Stimulated activated CD8-positive, alpha-beta memory T cell treated with anti-CD3 and anti-CD28 coated beads, Interleukin-7, amount 100 ng/mL, for 4 hours (primary cell): ENCODE data around the gene TP73.

Experiments
- DNase-seq, 2 donors: peaks; one replicate each; pipeline ENCODE4 v3.0.0-alpha.2; 2020; ENCODE audit warnings: low read depth in 2 of 2

TP73 gene

DNA sequence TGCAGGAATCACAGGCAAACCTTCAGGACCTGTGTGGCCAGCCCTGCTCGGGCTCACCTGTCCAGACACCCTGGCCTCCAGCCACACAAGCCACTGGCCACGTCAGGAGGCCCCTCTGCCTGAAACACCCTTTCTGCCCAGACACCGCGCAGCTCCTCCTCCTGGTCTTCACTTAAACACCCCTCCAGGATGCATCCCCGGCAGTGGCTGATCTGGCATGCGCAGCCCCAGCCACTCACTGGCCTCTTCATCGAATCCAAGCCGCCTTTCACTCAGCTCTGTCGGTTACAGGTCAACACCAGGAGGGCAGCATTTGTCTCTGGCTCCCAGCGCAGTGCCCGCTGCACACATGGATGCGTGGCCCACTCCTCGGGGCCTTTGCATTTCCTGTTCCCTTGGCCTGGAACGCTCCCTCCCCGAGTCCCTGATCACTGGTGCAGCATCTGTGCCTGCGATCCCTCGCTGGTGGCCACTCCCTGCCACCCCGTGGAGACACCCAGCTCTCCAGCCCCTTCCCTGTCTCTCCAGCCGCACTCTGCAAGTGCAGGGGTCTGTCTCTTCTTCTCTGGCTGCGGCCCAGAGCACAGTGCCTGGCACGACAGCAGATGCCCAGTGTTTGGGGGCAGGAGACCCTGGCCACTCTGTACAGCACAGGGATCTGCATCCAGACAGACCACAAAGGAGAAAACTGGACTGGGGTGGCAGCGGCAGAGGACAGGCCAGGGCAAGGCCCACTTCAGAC lies 18.1 kb upstream of the TP73 start:
- no peak for DNase-seq

DNA sequence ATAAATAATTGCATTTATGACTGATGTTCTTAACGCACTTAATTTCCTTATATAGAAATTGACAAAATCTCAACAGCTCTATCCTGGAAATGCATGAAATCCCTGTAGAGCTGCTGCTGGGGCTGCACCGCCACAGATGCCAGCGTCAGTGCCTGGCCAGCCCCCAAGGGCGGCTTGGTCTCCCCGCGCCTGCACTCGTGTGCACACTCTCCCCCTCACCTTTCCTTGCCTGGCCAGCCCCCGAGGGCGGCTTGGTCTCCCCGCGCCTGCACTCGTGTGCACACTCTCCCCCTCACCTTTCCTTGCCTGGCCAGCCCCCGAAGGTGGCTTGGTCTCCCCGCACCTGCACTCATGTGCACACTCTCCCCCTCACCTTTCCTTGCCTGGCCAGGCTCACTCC lies 16.2 kb upstream of the TP73 start:
- no peak for DNase-seq

DNA sequence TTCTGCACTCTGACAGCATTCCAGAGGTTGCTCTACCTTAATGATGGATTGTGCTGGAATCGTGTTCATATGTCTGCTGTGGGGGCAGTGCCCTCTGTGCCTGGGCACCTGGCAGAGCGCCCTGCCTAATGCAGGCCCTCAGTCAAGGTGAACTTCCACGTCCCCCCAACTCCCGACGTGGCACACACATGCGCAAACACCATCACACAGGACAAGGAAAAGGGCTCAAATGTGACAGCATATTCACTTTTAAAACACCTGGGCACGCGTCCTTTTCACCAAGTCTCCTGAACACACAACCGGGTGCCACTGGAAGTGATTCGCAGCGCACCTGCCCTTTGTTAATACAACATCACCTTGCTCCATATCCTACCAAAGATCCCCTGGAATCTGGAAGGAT lies 15.8 kb upstream of the TP73 start:
- DNase-seq: no peak

DNA sequence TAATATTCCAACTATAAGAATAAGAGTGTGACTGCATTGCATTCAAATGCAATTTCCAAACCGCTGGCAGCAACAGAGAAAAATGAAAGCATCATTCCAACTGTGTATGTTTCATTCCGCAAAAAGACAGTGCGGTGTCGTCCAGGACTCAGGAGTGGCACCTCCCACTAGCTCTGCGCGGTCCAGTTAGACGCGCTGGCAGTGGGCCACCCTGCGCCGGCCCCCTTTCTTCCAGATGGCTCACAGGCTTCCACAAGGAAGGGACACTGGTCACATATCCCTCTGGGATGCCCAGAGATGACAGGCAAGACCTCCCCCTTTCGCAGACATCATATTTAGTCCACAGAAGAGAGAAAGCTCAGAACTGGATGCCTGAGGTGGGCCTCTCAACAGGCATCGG lies 14.3 kb upstream of the TP73 start:
- no peak for DNase-seq

DNA sequence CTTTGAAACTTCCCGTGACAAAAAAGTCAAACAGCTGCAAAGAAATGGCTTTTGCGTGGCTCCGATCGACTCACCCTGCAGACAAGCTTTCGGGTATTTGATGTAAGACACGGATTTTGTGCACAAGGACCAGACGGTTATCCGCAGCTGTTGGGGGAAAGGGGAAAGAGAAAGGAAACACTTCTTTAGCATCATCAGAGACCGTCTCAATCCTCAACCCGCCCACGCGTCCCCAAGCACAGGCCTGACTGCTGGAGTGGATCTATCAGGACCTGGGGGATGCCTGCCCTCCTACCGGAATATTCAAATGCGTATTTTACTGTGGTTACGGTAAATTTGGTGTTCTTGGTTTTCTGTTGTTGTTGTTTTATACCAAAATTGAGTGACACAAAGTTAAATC lies 13.6 kb upstream of the TP73 start:
- DNase-seq: no peak

DNA sequence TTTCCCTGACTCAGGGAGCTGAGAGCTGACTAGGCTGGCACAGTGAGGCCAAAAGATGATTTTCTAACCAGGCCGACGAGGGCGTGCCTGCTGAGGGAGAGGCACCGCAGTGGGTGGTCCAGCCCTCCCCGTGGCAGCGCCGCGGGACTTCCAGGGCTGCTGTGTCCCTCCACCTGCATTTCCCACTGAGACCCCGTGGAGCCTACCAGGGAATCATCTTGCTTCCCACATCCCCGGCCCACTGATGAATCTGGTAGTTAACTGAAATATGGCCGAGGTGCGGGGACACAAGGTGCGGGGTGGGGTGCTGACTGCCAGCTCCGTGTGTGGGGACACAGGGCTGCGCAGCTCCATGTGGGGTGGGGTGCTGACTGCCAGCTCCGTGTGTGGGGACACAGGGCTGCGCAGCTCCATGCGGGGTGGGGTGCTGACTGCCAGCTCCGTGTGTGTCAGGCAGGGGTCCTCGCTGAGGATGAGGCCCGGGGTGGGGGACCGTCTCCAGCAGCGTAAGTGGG lies 12.9 kb upstream of the TP73 start:
- no peak for DNase-seq

DNA sequence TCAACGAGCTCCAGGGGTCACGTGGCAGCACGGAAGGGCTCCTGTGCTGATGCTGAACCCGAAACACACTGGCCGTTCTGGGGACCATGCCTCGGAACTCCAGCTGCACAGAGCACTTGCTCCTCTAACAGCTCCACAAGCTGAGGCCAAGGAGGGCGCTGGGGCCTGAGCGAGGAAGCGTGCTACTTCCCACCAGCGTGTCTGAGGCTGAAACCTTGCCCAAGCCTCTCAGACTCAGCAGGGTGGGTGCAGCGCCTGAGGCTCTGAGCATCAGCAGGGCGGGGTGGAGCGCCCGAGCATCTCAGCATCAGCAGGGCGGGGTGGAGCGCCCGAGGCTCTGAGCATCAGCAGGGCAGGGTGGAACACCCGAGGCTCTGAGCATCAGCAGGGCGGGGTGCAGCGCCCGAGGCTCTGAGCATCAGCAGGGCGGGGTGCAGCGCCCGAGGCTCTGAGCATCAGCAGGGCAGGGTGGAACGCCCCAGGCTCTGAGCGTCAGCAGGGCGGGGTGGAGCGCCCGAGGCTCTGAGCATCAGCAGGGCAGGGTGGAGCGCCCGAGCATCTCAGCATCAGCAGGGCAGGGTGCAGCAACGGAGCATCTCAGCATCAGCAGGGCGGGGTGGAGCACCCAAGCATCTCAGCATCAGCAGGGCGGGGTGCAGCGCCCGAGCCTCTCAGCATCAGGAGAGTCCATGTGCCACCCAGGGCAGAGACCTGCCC lies 12.0 kb upstream of the TP73 start:
- no peak for DNase-seq

DNA sequence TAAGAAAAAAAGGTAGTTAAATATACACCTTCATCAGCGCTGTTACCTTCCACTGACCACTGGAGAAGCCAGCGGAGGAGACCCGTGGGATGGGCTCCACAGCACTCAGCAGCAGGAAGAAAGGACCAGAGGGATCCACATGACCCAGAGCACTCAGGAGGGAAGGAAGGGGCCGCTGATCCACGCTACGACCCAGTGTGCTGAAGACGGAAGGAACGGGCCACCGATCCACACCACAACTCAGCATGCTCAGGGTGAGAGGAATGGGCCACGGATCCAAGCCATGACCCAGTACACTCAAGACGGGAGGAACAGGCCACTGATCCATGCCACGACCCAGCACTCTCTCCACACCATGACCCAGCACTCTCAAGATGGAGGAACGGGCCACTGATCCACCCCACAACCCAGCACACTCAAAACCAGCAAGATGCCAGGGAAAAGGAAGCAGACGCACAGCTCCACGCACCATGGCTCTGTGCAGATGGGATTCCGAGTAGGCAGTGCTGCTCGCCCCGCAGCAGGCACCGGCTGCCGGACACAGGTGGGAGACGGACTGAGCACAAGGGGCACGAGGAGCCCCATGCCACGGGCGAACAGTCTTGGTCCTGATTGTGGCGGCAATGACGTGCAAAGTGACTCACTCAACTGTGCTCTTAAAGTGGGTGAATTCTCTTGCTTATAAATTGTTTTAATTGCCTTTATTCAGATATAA lies 11.1 kb upstream of the TP73 start:
- no peak for DNase-seq

DNA sequence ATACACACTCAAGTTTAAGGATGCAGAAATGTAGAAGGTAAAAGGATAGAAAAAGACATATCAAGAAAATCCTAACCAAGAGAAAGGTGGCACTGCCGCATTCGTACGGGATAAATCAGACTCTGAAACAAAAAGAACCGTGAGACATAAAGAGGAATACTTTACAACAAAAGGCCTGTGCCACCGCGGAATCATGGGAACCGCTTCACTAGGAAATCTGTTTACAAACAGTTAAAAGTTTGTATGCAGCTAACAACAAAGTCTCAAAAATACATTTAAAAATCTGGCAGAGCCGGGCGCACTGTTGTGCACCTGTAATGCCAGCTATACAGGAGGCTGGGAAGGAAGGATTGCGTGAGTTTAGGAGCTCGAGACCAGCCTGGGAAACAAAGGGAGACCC lies 10.5 kb upstream of the TP73 start:
- DNase-seq: no peak

DNA sequence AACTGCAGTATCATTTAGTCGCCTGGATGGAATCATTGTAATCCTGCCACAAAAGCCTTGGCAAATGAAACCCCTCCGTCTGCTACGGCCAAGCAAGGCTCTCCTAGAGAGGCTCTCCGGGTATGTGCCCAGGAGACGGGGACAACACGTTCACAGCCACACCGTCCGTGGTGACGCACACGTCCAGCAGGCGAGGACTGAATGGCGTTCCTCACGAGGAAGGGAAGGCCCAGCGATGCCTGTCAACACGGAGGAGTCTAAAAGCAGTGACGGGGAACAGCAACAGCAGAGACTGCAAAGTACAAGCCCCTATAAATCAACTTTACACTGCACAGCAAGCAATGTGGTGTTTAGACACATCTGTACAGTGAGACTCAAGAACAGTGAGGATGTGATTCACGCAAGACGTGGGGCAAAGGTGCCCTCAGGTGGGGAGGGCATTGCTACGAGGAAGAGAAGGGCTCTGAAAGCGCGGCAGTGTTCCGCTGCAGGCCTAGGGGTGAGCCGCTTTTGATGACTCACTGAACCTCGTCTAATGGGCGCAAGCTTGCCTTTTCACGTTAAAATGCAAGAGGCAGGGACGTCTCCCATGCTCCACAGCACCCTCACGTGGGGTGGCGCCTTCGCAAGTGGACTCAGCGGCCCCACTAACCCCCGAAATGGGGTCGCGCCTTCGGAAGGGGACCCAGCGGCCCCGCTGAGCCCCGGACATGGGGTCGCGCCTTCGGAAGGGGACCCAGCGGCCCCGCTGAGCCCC lies 9.2 kb upstream of the TP73 start:
- no peak for DNase-seq

DNA sequence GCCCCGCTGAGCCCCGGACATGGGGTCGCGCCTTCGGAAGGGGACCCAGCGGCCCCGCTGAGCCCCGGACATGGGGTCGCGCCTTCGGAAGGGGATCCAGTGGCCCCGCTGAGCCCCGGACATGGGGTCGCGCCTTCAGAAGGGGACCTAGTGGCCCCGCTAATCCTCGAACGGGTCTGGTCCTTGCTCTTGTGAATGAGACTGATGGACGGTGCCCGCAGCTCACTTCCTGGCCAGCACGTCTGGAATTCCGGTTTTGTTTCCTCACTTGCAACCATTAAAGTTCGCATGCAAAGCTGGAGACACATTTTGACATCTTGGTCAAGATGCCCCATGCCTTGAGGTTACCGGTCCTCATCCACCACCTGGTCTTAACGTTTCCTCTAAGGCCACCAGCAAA lies 8.0 kb upstream of the TP73 start:
- DNase-seq: no peak

DNA sequence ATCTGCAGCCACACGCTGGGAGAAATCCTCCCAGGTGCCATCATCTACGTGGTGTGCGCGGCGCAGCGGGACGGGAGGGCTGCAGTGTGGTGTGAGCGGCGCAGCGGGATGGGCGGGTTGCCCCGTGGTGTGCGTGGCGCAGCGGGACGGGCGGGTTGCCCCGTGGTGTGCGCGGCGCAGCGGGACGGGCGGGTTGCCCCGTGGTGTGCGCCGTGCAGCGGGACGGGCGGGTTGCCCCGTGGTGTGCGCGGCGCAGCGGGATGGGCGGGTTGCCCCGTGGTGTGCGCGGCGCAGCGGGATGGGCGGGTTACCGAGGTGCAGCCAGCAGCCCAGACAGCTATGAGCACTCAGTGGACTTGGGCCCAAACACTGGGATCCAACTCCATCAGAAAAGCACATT lies 7.1 kb upstream of the TP73 start:
- DNase-seq: no peak

DNA sequence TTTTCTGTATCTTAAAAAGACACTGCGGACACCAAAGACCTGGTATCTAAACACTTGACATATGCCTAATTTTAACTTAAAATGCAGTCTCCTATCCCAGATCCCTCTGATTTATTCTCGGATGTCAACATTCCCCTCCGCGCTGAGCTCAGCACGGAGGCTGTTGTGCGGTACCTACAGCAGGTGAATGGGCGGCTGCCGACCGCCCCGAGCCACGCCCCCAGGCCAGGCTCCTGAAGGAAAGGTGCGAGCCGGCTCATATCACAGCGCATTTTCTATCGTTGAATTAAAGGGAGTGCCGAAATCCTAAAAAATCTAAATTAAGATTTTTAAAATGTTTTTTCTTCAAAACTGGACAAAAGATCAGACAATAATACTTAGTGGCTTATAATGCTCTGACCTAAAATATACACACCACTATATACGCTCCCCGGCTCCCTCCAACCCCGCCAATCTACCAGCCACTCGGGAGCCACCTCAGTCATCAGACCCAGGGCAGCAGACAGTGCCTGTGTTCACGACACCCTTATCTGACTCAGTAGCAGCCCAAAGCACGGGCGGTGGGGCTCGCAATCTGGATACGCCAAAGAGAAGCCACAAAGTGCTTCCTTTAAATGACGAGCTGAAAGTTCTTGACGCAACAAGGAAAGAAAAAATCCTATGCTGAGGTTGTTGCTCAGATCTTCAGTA lies 6.5 kb upstream of the TP73 start:
- no peak for DNase-seq

DNA sequence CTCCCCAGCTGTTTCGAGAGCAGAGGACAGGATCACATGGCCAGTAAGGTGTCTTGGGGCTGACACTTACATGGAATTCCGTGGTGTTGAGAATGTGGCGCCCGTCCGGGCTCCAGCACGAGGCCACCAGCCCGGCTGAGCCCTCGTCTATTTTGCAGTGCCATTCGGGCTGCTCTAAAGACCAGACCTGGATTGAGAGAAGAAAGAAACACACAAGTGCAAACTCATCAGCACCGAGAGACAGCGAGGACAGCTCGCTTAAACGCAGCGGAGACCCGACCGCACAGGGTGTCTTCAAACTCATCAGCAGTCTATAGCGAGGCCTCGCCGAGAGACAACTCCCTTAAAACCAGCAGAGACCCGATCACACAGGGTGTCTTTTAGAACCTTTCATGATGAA lies 5.7 kb upstream of the TP73 start:
- DNase-seq: no peak

DNA sequence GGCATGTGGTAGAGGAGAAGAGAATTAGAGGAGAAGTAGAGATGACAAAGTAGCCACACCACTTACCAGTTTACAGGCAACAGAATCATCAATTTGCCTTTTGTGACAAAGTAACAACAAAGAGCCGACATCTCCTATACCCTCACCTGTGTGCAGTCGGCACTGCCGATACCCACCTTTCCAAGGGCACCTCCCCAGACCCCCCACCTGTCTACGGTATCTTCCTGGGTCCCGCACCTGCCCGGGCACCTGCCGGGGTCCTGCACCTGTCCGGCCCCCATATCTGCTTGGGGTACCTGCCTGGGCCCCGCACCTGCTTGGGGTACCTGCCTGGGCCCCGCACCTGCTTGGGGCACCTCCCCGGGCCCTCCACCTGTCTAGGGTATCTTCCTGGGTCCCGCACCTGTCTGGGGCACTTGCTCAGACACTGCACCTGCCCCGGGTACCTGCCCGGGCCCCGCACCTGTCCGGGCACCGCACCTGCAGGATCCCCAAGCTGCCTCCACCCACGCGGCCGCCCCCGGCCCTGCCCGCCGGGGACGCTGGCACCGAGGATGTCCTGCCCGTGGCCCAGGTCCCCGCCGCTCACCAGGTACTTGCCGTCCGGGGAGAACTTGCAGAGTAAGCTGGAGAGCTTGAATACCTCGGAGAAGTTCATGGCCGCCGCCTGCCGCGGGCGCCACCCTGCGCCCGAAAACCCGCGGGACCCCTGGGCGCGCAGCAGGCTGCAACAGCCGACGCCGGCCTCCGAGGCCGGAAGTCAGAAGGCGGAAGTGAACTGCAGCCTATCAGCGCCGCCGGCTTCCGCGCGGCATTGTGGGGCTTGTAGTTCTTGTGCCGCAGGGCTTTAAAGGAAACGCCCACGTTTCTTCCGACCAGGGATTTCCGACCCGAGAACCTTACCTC lies 2.7 kb upstream of the TP73 start, which contains the start of gene WRAP73:
Gene WRAP73 (minus strand): TSS at position 762 of the 906 bp plus-strand sequence. CDS start 104 bp downstream, at position 658.
- peak; percentile 85 to 86 for DNase-seq

DNA sequence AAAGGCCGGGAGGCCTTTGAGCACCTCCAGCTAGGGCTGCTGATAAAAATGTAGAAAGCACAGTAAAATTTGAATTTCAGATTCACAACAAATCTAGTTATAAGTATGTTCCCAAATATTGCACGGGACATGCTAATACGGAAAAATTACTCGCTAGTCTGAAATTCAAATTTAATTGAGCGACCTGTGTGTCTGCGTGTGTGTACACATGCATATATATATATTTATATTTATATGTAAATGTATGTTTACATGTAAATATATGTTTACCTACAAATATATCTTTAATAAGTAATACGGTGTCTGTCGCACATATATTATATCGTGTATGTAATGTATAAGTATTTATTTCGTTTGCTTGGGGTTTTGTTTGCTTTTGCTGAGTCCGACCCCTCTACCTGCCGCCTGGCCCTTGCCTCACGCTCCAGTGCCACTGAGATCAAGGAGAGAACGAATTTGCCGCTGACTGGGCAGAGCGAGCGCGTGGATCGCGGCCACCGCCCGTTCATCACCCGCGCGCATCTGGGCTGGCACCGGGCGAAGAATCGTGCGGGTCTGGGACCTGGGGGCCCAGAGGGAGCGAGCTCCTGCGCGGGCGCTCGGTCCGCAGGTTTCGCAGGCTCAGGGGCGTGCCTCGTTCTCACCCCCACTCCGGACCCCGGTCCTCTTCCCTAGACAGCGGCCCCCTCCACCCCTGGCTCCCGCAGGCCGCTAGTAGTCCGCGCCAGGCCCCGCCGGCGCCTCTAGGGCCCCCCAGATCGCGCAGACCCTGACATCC lies 1.9 kb upstream of the TP73 start:
- no peak for DNase-seq

DNA sequence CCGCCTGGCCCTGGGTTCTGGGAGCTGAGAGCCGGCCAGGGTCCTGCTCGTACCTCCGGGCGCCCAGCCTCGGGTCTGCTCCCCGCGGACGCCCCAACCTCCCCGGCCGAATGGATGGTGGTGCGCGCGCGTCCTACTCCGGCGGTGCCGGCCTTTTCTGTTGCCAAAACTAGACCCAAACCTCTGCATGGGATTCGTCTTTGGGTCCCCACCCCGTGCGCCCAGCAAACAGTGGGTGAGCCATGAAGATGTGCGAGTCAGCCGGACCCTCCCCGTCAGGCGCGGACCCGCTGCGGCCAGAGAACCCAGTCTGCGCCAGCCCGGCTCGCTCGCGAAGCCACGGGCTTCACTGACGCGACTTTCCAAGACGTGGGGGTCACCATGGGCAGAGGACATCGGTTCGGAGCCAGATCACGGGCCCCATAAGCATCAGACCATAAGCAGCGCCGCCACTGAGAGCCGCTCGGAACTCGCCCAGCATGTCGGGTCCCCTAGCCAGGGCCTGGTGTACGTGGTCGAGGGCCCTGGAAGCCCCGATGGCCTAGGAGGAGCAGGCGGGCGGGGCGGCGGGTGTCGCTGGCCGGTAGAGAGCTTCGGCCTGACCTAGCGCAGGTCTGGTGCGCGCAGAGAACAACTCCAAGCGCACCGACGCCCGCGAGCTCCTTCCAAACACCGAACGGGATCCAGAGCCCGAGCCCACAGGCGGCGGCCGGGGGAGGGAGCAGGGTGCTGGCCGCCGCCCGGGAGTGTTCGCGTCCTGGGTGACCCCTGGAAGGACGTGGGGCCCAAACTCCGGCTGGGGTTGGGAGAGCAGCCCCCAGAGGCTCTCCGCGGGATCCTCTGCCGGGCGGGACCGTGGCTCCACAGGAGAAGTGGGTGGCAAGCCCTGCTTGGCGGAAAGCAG lies 1.0 kb upstream of the TP73 start:
- no peak for DNase-seq

DNA sequence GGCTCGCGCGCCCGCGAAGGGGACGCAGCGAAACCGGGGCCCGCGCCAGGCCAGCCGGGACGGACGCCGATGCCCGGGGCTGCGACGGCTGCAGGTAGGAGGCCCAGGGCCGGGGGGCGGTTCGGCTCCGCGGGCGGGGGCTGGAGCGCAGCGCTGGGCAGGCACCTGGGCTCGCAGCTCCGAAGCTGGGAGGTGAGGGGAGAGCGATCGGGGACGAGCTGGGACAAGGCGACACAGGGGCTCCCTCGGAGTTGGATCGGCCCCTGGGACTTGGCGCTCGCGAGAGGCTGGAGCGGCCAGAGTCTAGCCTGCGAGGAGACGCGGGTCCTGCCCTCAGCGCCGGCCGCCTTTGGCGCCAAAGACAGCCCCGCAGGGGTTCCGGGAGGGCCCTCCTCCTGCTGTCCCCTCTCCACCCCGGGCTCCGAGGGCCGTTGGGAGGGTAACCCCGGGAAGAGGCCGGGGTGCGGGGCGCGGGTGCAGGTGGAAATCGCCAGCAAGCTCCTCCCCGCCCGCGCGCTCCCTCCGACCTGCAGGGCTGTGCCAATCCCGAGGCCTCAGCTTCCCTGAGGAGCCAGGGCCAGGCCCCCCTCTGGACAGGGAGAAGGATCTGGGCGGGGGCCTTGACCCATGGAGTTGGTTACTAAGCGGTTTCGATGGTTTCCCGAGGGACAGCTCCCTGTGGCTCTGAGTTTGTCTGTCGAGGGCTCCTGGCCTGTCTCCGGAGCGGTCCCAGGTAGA lies 401 bp downstream of the TP73 start:
- DNase-seq: no peak
